GM19324 (cell line): ENCODE measurements around the gene MAP3K12.

Experiments used
- ATAC-seq: cut with Tn5 transposase; IDR thresholded peaks from one replicate; pipeline ENCODE4 v1.9.1; 2021; ENCODE audit warnings: mild to moderate bottlenecking, moderate library complexity; ENCODE audit not compliant: unreplicated experiment, low FRiP score

Gene MAP3K12

DNA sequence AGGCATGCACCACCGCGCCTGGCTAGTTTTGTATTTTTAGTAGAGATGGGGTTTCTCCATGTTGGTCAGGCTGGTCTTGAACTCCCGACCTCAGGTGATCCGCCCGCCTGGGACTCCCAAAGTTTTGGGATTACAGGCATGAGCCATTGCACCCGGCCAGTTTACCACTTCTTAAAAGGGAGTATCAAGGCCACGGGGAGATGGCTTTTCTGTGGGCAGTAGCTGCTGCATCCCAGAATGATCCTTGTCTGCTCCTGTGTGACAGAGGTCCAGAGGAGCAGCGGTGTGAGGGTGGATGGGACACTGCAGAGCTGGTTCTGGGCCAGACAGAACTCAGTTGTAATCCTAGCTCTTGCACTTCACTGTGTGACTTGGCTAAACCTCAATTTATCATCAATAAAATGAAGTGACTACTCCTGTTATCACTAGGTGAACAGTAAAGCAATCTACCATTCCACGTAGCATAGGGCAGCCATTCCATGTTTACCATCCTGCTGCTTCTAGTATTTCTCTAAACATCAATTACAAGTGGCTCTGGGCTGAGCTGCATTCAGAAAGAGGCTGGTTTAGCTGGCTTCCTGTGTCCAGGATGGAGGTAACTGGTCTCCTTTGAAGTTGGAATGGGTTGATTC lies 11.0 kb upstream of the MAP3K12 start:
- ATAC-seq: no peak

DNA sequence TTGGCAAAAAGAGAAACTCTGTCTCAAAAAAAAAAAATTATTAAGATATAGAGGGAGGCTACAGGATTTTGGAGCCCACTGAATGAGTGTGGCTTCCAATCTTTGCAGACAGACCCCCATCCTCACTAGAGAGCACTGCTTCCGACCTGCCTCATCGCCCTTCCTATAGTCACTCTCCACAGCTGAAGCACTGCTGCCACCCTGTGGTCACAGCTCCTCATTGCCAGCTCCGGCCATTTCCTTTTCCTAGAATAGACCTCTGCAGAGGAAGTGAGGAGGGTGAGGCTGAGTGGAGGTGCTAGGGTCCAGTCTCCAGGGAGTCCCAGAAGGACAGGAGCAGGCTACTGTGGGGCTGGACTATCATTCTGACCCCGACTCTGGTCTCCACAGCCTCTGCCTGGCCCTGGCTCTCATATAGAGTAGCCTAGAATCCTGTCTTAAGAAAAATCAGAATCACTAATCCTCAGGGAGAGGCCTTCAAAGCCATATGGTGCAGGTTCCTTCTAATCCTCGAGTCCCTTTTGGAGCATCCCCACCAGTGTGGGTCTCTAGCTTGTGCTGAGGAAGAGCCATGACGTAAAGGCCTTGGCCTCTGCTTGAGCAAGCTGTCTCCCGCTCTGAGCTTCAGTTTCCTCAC lies 9.4 kb upstream of the MAP3K12 start:
- ATAC-seq: peak; percentile 58

DNA sequence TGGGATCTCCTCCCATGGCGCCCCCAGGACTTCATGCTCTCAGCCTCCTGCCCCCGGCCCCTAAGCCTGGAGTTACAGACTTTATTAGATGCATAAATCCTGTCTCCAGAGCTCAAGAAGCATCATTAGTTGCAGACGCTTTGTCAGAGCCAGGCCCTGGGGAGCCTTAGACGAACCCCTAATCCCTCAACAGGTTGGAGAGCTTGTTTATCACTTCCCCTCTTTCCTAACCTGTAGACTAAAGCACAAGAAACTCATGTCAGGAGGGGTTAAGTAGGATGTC lies 8.3 kb upstream of the MAP3K12 start:
- ATAC-seq: no peak

DNA sequence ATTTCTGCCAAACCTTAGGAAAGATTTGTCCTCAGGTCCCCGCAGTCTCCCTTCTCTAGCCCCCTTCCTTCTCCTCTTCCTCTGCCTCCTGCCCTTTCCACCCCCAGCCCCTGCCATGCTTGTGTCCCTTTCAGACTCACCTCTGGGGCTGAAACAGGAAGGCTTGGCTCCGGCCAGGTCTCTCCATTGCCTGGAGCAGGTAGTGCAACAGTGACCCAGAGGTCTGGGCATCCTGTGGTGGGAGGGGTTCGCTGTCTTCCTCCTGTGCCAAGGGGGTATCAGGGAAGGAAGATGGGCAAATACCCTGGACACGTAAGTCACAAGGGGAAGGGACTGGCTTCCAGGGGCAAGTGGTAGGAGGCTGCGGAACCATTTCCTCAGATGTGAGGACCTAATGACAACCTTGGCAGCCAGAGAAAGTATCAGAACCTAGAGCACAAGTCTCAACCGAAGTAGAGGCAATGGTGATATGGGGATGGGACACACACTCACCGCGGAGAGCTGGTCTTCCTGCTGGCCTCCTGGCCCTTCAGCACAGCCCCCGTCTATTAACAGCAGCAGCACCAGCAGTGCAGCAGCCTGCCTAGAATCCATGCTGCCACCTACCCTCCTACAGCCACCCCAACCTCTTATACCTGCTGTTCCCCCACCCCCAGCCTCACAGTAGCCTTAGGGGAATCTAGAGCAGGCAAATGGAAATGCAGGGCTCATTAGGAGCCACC lies 7.8 kb upstream of the MAP3K12 start, which contains the start of gene NPFF:
Gene NPFF, minus strand, starts transcription at position 604 of the 722 bp plus-strand sequence. Its CDS starts 10 bp downstream, at position 594.
- ATAC-seq: no peak

DNA sequence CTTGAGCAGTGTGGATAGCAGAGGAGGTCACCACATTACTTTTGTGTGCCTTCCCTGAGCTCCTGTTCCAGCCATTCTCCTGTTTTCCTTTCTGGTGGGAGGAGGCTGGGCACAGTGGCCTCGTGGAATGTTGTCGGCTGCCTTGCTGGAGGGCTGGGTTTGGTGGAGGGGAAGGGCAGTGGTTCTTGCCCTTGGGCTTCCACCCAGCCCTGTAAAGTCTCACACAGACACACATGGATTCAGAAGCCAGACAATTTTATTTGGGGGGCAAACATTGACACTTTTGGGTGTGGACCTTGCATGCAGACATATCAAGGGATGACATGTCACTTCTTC lies 7.2 kb upstream of the MAP3K12 start:
- ATAC-seq: no peak

DNA sequence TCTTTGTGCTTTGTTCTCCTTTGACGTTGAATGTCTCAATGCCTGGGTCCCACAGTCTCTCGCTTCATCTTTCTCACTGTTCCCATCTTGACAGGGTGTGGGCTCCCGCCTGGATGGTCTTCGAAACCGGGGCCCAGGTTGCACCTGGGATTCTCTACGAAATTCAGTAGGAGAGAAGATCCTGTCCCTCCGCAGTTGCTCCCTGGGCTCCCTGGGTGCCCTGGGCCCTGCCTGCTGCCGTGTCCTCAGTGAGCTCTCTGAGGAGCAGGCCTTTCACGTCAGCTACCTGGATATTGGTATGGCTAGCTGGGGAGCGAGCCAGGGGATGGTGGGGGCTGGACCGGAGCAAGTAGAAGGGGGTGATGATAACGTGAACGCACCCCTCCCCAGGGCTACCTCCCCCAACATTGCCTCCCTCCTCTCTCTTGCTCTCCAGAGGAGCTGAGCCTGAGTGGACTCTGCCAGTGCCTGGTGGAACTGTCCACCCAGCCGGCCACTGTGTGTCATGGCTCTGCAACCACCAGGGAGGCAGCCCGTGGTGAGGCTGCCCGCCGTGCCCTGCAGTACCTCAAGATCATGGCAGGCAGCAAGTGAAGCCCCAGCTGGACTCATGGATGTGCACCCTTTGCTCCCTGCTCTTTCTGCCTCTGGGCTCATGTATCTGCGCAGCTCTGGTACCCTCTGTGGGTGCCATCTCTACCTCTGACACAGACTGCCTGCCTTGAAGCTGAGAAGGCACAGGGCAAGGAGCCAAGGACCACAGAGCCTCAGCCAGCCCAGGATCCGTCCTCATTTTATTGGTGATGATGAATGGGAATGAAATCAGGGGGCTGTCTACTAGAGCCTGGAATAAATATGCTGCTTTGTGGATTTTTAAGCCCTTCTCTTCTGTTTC lies 6.5 kb upstream of the MAP3K12 start:
- ATAC-seq: no peak

DNA sequence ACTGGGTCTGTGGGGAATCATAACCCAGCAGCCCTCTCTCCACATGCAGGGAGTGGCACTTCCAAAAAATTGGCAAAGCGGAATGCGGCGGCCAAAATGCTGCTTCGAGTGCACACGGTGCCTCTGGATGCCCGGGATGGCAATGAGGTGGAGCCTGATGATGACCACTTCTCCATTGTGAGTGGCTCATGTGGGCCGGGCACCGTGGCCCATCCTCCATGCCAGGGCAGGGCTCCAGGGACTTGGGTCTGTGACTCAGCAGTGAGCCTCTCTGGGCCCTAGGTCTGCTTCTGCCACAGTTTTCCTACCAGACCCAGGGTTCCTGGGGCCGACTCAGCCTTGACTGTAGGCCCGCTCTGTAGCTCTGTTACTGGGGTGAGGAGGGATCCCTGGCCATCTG lies 5.8 kb upstream of the MAP3K12 start:
- no peak for ATAC-seq

DNA sequence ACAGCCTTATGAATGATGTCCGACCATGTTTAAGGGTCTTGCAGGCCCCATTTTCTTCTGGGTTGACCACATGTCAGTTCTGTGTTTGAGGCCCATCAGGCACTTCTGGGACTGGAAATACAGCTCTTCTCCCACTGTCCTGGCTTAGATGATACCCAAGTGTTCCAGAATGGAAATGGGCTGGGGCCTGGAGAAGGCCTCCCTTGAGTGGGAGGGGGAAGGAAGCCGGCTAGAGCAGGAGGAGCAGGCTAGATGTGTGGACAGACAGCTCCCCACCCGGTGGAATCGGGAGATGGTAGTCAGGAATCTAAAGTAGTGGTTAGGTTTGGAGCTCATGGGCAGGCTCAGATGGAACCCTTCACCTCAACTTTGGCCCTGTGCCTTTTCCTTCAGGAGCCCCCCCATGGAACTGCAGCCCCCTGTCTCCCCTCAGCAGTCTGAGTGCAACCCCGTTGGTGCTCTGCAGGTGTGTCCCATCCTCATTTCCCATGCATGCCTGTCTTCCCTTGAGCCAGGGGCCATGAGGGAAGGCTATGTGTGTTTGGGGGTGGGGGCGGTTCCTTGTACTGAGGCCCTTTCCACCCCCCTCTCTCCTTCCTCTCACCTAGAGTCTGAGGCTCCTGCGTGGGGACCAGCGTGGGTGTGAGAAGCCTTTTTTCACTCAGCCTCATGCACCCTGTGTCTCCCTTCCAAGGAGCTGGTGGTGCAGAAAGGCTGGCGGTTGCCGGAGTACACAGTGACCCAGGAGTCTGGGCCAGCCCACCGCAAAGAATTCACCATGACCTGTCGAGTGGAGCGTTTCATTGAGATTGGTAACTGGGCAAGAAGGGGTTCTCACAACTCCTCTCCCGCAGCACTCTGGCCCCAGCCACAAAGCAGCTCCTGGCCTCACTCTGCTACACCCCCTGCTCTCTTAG lies 5.0 kb upstream of the MAP3K12 start:
- no peak for ATAC-seq

DNA sequence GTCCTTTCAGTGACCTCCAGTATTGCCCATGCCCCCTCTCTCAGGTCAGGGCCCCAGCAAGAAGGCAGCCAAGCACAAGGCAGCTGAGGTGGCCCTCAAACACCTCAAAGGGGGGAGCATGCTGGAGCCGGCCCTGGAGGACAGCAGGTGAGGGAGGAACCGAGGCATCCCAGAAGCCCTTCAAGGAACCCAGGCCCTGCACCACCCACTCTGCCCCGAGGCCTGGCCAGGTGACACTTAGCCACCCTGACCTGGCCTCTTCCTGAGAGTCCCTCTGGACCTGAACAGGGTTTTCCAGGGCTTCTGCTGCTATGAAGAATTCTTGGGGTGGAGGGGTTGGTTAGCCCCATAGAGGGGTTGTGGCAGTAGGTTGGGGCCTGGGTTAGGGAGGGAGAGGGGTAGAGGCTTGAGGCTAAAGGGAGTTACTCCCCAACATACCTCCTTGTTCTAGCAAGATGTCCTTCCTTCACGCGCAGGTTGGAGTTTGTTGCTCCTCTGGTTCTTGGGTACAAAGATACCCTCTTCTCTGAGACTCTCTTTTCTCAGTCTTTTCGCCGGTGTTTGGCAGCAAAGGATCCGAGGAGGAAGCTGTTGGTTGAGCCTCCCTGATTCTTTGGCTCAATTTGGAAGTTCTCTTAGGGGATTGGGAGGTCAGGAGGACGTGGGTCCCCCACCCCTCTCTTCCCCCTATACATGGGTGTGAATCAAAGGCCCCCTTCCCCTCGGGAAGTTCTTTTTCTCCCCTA lies 3.9 kb upstream of the MAP3K12 start:
- ATAC-seq: no peak

DNA sequence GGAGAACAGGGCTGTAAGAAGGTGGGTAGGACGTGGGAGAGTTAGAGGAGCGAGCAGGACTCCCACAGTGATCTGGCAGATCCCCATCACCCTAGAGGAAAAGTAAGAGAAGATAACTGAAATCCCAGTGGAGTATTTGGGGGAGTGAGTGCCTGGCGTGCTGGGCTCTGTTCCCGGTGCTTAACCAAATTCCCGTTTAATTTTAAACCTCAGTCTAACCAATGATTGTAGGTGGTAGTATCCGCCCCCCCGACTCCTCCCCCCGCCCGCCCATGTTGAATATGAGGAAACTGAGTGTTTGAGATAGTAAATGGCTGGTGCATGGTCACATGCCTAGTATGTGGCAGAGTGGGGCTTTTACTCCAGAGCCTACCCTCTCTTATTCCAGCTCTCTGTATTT lies 3.1 kb upstream of the MAP3K12 start:
- ATAC-seq: no peak

DNA sequence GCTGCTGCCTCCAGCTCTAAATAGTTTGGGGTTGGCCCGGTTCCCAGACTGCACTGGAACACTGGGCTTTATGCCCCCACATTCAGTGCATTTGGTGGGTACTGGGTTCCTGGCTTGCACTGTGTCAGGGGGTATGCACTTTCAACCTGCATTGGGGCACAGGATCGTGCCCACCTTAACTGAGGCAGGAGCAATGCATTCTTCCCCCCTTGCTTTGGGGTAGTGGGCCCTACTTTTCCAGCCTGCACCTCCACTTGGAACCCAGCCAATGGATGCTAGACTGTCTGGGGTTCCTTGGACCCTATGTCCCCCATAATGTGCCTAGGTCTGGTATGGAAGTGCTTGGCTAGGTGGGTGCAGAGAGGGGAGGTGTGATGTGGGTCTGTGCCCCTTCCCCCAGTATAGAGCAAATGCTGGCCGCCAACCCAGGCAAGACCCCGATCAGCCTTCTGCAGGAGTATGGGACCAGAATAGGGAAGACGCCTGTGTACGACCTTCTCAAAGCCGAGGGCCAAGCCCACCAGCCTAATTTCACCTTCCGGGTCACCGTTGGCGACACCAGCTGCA lies 2.4 kb upstream of the MAP3K12 start:
- no peak for ATAC-seq

DNA sequence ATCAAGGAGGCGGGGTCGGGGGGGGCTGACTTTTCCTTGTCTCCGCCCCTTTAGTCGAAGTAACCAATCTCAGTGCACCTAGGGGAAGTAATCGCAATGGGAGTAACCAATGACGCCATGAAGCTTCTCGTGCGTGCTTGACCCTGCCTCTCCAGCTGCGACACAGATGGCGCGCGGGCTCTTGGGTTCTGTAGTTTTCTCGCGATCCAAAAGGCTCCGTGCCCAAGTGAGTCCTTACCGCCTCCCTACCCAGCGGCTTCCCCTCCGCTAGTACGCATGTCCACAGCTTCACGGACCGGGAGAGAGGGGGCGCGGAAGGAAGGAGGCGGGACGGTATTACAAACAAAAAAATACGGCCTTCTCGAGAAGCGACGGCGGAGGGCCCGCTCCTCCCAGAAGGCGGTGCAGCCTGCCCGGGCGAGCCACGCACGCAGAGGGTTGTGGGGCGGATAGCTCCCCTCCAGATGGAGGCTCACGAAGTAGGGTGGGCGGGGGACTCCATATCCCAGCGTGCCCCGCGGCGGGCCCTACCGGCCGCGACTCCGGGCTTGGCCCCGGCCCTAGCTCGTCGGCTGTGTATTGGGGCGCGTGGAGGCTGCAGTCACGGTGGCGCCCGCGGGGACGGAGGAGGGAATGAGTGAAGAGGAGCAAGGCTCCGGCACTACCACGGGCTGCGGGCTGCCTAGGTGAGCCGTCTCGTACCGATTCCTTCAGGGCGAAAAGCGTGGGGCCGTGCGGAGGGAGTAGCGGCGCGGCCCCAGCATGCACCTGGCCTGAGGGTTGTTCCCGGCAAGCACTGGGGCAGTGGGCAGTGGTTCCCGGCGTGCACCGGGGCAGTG lies 1.7 kb upstream of the MAP3K12 start, which contains the start of gene TARBP2:
Gene TARBP2, plus strand, starts transcription at position 508 of the 839 bp plus-strand sequence. Its CDS starts 126 bp downstream, at position 634.
- ATAC-seq: peak; percentile 86

DNA sequence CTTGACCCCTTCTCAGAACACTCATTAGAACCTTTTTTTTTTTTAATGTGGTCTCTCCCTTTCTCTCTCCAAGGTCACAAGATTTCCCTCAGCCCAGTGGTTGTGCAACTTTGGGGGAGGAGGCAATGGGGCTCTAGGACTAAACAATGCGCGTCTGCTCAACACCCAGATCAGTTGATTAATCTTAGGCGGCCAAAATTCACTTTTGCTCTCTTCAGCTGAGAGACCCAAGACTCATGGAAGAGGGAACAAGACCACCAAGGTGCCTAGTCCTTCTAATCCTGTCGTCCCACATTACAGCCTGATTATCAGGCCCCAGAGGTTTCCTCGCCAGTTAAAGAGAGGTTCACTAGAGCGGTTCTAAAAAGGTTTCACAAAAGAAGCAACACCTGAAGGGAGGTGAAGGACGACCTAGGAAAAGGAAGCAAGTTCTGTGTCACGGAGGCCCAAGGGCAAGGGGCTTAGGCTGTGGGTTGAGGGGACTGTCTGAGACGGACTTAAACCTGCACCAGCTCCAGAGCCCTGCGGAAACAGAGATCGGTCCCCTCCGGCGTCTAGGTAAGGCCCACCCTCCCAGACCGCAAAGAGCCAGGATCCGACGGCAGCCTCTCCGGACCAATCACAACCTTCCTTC lies 1.0 kb upstream of the MAP3K12 start:
- no peak for ATAC-seq

DNA sequence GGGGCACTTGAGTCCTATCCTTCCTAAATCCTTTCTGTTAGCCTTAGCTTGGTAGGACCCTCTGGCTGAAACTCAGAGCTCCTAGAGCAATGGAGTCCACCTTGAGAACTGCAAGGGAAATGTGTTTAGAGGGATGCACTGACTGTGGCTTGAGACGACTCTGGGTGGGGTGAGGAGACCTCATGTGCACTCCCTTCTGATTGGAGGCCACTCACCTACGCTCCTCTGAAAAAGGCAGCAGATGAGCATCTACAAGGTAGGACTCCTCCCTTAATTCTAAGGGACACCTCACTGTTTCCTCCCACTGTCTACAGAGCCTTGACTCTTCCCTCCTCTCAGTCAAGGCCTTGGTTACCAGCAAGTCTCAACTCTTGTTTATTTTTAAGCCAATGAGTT lies 1.0 kb downstream of the MAP3K12 start:
- no peak for ATAC-seq

DNA sequence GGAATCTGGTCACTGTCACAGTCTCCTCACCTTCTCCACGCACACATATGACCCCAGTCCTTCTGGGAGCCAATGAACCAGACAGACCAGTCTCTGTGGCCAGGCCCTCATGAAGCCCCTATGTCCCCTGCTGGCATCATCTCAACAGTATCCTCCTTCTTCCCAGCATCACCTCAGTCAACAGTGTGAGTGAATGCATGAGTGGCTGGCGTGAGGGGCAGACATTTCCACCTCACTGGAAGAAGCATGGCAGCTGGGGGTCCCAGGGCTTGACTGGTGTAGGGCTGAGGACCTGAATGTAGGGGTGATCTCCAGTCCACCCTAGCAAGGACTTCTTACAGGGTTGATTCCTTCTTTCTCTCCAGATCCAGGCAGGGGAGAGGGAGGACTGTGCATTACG lies 1.8 kb downstream of the MAP3K12 start:
- no peak for ATAC-seq

DNA sequence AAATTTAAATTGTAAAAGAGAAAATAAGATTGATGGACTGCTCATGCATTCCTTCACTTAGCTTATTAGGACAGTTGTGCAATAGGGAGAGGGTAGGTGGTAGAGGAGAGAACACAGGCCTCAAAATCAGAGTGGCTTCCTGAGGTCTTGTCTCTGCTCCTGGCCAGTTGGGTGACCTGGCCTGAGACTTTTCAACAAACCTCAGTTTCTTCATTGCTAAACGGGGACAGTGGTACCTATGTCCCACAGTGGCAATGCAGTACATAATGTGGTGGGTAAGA lies 2.6 kb downstream of the MAP3K12 start:
- no peak for ATAC-seq

DNA sequence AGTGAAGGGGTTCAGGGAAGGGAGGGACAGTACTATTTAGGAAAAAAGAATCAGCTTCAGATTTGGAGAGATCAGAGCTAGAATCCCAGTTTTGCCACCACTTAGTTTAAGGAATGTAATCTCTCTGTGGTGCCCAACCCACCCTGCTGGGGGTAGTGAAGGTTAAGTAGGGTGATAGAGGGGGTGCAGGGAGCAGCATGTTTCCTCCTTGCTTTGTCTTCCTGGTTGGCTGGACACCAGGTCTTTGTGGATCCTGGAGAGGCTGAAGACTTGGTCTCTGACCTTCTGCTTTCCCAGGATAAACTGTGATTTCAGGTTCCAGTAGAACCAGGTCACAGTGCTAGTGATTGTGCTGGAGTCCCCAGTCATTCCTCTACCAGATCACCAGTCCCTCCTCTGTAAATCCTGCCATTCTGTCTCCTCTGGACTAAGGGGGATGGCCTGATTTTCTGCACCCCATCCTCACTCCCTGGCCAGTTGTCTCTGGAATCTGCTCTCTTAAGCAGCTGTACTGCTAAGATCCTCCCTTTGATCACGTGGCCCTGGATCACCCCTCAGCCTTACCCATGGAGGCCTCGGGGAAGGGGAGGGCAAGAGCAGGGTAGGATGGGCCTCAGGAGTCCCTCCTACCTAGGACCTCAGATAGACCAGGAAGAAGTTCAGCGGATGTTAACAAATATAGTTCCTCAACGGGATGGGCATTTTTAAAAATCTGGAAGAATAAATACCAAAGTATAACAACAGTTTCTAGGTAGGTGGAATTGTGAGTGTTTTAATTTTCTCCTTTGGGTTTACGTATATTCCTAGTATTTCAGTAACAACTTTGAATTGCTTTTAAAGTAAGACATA lies 3.1 kb downstream of the MAP3K12 start:
- no peak for ATAC-seq
